Esophagus muscularis mucosa (tissue), 4 donors: ENCODE data around the gene KRTAP10-3. TPM values are rescaled to one million over a fixed set of nuclear protein-coding genes. Genes with fewer than 3 reads are reported as not detected.

Experiments
- DNase-seq: peaks from one replicate; pipeline ENCODE4 v3.0.0-alpha.2; 2017; ENCODE audit errors: extremely low spot score
- H3K27ac ChIP-seq, 4 donors: fragments of 200-600 bp; sonication (generic); replicated peaks in 1 of 4; 1 replicate in 3 of 4; 2 replicates in 1 of 4; pipeline ENCODE4 v1.5.1; 2016 to 2019; ENCODE audit warnings: mild to moderate bottlenecking in 1 of 4
- H3K27me3 ChIP-seq, 4 donors: fragments of 200-600 bp; sonication (generic); one replicate each; pipeline versions ENCODE4 v1.5.1 to v1.6.0; 2016 to 2019
- H3K36me3 ChIP-seq, 4 donors: fragments of 200-600 bp; sonication (generic); one replicate each; pipeline ENCODE4 v1.5.1; 2016 to 2019
- H3K4me1 ChIP-seq, 4 donors: fragments of 200-600 bp; sonication (generic); one replicate each; pipeline ENCODE4 v1.5.1; 2016 to 2019
- H3K4me3 ChIP-seq, 4 donors: fragments of 200-600 bp; sonication (generic); 1 replicate in 2 of 4; 2 replicates in 2 of 4; pipeline ENCODE4 v1.5.1; 2016 to 2019; ENCODE audit warnings: mild to moderate bottlenecking in 4 of 4, moderate library complexity in 1 of 4
- H3K9me3 ChIP-seq, 4 donors: fragments of 200-600 bp; sonication (generic); 1 replicate in 3 of 4; 2 replicates in 1 of 4; pipeline ENCODE4 v1.5.1; 2016 to 2019
- CTCF ChIP-seq, 3 experiments: fragments of 200-600 bp in 2 of 3; fragments of 450-650 bp in 1 of 3; sonication (generic) in 2 of 3; IDR thresholded peaks; one replicate each; pipeline ENCODE4 v1.5.1; 2017 to 2019; ENCODE audit warnings: antibody characterized with exemption in 3 of 3, mild to moderate bottlenecking in 2 of 3, moderate library complexity in 1 of 3
- EP300 ChIP-seq: sonication (generic); formaldehyde crosslinking; IDR thresholded peaks from one replicate; pipeline ENCODE4 v1.6.1; 2017; ENCODE audit warnings: antibody characterized with exemption
- POLR2A ChIP-seq: fragments of 450-650 bp; IDR thresholded peaks from one replicate; pipeline ENCODE4 v1.6.1; 2017; ENCODE audit warnings: antibody characterized with exemption, moderate library complexity, mild to moderate bottlenecking, low read depth
- POLR2AphosphoS5 ChIP-seq, 2 donors: sonication (generic); formaldehyde crosslinking; IDR thresholded peaks; one replicate each; pipeline ENCODE4 v1.6.1; 2017; ENCODE audit warnings: antibody characterized with exemption in 2 of 2
- WGBS: methylation state at CpG from one replicate; pipeline ENCODE4 v1.1.5; 2018; 5-methylcytosine and 5-hydroxymethylcytosine counted together
- intact Hi-C: fragments of 100-400 bp; cut with DNase I; formaldehyde crosslinking; loops from one replicate; pipeline ENCODE4 v1.15.1; 2023
- total RNA-seq, 4 donors: library from RNA; depleted of rRNA; stranded (reverse); fragments of >200 nt; gene quantifications; one replicate each; pipeline versions ENCODE4 v1.1.0 to v1.2.1, GENCODE V29; 2016

The KRTAP10-3 gene
- total RNA-seq, 4 donors from 2014 or later: not detected

- TF ChIP-seq CTCF (IDR thresholded peaks at IDR 0.05) (no peak), POLR2AphosphoS5 (IDR thresholded peaks at IDR 0.05) (no peak), EP300 (no peak), POLR2A (no peak)
- H3K27me3 ChIP-seq: peaks cover 0 to 39% (median 0%) of the 10 kb centered on the region in 4 donors
- peaks cover 0 to 11% (median 5%) of the 10 kb centered on the region in 4 donors for H3K9me3 ChIP-seq
- 83% methylated on average over 20 of the region's 27 CpGs for WGBS
- no peak overlapping the region for H3K27ac ChIP-seq
- H3K36me3 ChIP-seq: no peaks in the 10 kb centered on the region
- DNase-seq: peak; percentile 64
- no peaks in the 10 kb centered on the region for H3K4me1 ChIP-seq
- intact Hi-C loops: no loop called here
- H3K4me3 ChIP-seq: no peak overlapping the region
Measured at GRCh38 chr21:44568667-44569556, 10.3 kb upstream of the KRTAP10-3 start.

GRCh38 chr21:44568261-44568660 is 9.7 kb upstream of the KRTAP10-3 start:
- 76% methylated on average over 3 of the region's 12 CpGs for WGBS
- Histone ChIP-seq H3K27me3 (peaks cover 0 to 33% (median 0%) of the 10 kb centered on the region in 4 donors), H3K27ac (no peak overlapping the region)

GRCh38 chr21:44567481-44568171 is 9.0 kb upstream of the KRTAP10-3 start:
- intact Hi-C loops: no loop called here

More at GRCh38 chr21:44568261-44568660, 9.7 kb upstream of the KRTAP10-3 start:
- intact Hi-C loops: no loop called here
- Histone ChIP-seq H3K4me3 (no peak overlapping the region), H3K9me3 (peaks cover 0 to 11% (median 5%) of the 10 kb centered on the region in 4 donors), H3K36me3 (no peaks in the 10 kb centered on the region), H3K4me1 (no peaks in the 10 kb centered on the region)
- DNase-seq: peak; percentile 66
- TF ChIP-seq POLR2AphosphoS5 (IDR thresholded peaks at IDR 0.05) (no peak), POLR2A (no peak), EP300 (no peak), CTCF (IDR thresholded peaks at IDR 0.05) (no peak)

GRCh38 chr21:44566403-44566802 is 7.8 kb upstream of the KRTAP10-3 start:
- TF ChIP-seq POLR2A (no peak), EP300 (no peak), CTCF (IDR thresholded peaks at IDR 0.05) (no peak), POLR2AphosphoS5 (IDR thresholded peaks at IDR 0.05) (no peak)
- no peak overlapping the region for H3K27ac ChIP-seq
- no peak overlapping the region for H3K4me3 ChIP-seq
- DNase-seq: no peak
- no peaks in the 10 kb centered on the region for H3K36me3 ChIP-seq
- no peaks in the 10 kb centered on the region for H3K4me1 ChIP-seq
- peaks cover 0 to 26% (median 0%) of the 10 kb centered on the region in 4 donors for H3K27me3 ChIP-seq
- intact Hi-C loops: no loop called here
- peaks cover 0 to 10% (median 5%) of the 10 kb centered on the region in 4 donors for H3K9me3 ChIP-seq
- WGBS: 58% methylated on average over 1 of the region's 1 CpG

More at GRCh38 chr21:44567481-44568171, 9.0 kb upstream of the KRTAP10-3 start:
- Histone ChIP-seq H3K9me3 (peaks cover 0 to 14% (median 5%) of the 10 kb centered on the region in 4 donors), H3K4me1 (no peaks in the 10 kb centered on the region), H3K27ac (no peak overlapping the region), H3K4me3 (no peak overlapping the region), H3K36me3 (no peaks in the 10 kb centered on the region), H3K27me3 (peaks cover 0 to 26% (median 0%) of the 10 kb centered on the region in 4 donors)
- WGBS: 90% methylated on average over 17 of the region's 18 CpGs
- DNase-seq: peak; percentile 92
- TF ChIP-seq POLR2A (no peak), EP300 (no peak), POLR2AphosphoS5 (IDR thresholded peaks at IDR 0.05) (no peak), CTCF (IDR thresholded peaks at IDR 0.05) (no peak)
